ENCODE data around the gene STRN3.
"Not testable (repeated sequence)": the region's sequence is repeated elsewhere in the genome, so short reads cannot be mapped to it uniquely, and the experiment has no call there.

Gene STRN3

DNA sequence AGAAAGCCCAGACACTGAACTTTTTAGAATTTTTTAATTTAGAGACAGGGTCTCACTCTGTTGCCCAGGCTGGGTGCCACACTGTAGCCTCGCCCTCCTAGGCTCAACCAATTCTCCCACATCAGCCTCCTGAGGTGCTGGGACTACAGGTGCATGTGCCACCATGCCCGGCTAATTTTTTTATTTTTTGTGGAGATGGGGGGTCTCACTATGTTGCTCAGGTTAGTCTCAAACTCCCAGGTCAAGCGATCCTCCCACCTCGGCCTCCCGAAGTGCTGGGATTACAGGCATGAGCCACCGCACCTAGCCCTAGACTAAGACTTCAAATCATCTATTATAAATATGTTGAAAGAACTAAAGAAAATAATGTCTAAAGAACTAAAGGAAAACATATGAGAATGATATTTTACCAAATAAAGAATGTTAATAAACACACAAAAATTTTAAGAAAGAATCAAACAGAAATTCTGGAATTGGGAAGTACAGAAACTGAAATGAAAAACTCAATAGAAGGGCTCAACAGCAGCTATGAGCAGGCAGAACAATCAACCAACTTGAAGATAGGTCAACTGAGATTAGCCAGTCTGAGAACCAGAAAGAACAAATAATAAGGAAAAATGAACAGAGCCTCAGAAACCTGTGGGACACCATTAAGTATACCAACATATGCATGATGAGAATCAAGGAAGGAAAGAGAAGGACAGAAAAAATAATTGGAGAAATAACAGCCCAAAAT lies 27.0 kb downstream of the STRN3 start:
- DNase-seq = no peak

DNA sequence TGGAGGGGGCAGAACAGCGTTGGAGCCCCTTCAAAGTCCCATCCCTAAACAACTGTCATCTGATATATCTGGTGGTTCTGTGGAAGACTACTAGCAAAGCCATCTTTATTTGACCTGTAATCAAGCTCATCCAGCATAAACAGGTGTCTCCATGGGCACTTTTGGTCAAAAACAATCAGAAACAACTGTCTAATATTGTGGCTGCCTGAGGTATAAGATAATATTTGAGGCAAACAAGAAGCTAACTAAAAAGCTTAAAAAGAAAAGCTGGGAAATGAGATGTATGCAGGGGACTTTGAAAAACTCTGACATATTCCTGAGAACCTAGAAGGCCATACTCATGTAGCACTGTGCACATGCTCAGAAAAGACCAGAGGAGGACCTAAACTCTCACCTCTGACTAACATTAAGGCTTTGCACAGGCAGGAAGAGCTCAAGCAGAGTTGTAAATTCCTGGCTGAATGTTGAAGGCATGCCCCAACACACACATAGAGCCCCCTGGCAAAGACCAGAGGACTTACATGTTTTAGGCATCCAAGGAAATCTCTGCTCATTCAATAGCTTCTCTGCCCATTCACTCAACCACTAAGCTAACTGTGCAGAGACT lies 28.0 kb downstream of the STRN3 start:
- DNase-seq = no peak

- no peak for DNase-seq
These were observed 29.1 kb downstream of the STRN3 start for GRCh38 chr14:30996892-30997659.

- DNase-seq = no peak
These were observed 30.5 kb downstream of the STRN3 start for GRCh38 chr14:30995689-30996088.

DNA sequence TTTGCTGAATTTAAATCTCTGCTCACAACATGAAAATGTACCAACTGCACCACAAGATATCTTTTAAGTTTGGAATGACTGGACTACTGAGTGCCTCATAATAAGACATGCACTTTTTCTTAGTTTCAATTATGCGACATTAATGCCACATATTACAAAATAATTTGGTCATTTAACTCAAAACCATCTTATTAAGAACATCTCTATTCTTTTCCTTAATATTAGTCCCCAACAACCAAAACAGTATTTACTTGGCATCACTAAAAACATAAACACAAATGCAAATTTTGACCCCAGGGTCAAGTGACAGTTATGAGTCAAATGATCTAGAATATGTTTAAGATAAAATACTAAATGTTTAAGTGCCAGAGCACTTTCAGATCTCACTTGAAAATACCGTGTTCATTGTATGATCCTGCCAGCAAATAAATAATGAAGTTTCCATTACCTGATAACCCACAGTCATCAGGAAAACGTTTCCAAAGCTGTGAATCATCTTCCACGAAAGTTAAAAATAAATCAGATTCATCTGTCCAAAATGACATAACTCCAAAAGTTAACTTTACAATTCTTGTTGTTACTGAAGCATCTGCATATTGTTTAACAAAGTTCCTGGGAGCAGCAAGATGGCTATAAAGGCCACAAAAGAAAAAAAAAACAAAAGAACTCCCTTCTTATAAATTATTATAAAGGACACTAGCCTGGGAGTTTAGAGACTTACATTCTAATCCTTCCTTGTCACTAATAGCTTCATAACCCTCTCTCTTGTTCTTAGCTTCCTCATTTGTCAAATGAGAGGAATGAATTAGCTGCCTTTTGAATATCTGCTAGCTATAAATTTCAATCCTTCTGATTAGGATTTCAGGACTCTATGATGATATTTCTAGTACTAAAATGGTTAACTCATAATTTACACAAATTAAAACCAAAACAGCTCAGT lies 31.2 kb downstream of the STRN3 start:
- no peak for DNase-seq

DNA sequence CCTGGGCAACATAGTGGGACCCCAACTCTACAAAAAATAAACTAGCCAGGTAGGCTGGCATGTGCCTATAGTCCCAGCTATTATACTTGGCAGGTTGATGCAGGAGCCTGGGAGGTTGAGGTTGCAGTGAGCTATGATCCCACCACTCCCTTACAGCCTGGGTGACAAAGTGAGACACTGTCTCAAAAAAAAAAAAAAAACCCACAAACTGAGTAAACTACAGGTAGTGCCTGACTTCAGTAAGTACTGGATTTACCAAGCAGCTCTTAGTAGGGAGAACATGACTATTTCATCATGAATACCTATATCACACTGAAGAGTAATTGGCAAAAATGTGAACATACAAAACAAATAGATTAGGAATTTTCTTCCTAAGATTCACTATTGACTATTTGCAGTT lies 33.1 kb downstream of the STRN3 start:
- DNase-seq = no peak

GRCh38 chr14:30991408-30991807 lies 34.8 kb downstream of the STRN3 start:
- DNase-seq = no peak

GRCh38 chr14:30990770-30991169 lies 35.4 kb downstream of the STRN3 start:
- no peak for DNase-seq

DNA sequence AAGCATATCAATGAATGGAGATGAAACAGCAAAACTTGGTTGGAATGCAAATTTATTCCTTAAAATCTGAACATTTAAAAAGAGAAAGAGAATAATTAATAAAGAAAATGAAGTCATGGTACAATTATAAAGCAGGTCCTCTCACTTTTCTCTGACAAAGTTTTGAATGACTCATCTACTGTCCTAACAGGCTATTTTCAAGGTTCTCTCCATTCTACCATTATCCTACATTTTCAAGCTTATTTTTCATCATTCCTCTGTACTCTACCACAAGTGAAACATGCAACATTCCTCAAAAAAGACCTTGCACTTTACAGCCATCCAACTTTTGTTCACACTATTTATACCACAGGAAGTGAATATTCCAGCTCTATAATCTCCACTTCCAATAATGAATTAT lies 37.7 kb downstream of the STRN3 start:
- DNase-seq = no peak

GRCh38 chr14:30985796-30986195 lies 40.4 kb downstream of the STRN3 start:
- no peak for DNase-seq

DNA sequence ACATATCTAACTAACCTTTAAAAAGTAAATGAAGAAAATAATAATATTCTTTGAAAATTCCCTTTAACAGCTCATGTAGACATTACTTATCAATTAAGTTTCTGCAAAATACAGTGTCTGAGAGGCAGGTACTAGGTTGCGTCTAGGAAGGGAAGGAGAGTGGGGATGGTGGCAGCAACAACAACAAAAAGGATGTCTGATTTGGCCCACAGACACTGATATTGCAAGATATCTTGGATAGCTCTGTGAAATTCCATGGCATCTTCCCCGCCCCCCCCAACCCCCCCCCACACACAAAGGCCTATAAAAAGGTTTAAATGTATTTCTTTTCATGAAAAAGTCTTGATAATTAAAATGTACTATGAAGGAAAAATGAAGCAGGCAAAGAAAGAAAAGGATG lies 42.3 kb downstream of the STRN3 start:
- no peak for DNase-seq

- no peak for DNase-seq
These were observed 43.6 kb downstream of the STRN3 start for GRCh38 chr14:30982533-30982932.

DNA sequence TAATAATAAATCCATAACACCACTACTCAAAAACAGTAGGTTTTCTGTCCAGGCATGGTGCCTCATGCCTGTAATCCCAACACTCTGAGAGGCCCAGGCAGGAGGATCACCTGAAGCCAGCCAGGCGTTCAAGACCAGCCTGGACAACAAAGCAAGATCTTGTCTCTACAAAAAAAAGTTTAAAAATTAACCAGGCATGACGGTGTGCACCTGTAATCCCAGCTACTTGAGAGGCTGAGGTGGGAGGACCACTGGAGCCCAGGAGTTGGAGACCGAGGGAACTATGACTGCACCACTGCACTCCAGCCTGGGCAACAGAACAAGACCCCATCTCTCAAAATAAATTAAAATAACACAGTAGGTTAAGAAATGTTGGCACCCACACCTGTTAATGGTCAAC lies 45.2 kb downstream of the STRN3 start:
- DNase-seq = no peak

GRCh38 chr14:30980106-30980704 lies 46.0 kb downstream of the STRN3 start:
- peak; percentile 4 to 60 (median 34) for DNase-seq

DNA sequence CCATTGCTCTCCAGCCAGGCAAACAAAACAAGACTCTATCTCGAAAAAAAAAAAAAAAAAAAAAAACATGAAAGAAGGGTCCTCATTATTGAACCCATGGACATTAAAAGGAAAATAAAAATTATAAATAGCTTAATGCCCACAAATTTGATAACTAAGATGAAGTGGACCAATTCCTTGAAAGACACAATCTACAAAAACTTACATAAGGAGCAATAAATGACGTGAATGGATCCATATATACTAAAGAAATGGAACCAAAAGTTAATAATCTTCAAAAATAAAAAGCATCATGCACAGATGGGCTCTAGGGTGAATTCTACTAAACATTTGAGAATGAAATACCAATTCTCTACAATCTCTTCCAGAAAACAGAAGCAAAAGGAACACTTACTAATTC lies 48.4 kb downstream of the STRN3 start:
- DNase-seq = no peak

DNA sequence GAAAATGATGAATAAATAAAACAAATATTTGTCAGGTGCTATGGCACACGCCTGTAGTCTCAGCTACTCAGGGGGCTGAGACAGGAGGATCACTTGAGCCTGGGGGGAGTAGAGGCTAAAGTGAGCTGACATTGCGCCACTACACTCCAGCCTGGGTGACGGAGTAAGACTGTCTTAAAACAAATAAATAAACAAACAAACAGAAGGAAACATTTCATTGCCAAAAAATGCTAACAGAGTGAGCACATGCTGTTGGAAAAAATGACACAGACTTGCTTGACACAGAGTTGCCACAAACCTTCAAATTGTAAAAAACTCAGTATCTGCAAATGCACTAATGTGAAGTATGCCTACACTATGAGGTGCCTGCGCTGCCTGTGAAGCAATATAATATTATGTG lies 51.6 kb downstream of the STRN3 start:
- no peak for DNase-seq

DNA sequence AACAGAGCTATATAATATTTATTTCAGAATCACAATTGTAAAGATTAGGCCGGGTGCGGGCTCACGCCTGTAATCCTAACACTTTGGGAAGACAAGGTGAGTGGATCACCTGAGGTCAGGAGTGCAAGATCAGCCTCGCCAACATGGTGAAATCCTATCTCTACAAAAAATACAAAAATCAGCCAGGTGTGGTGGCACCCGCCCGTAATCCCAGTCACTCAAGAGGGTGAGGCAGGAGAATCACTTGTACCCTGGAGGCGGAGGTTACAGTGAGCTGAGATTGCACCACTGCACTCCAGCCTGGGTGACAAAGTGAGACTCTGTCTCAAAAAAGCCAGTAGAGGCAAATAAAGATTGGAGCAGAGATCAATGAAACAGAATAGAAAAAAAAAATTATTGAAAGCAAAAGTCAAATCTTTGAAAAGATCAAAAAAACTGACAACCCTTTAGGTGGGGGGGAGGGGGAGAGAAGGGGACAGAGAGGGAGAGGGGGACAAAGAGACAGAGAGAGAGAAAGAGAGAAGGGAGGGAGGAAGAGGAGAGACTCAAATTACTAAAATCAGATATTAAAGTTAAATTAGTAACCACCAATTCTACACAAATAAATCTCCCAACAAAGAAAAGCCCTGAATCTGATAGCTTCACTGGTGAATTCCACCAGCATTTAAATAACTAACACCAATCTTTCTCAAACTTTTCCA lies 53.1 kb downstream of the STRN3 start:
- no peak for DNase-seq

- not testable (repeated sequence) for DNase-seq
These were observed 54.0 kb downstream of the STRN3 start for GRCh38 chr14:30972036-30972732.

DNA sequence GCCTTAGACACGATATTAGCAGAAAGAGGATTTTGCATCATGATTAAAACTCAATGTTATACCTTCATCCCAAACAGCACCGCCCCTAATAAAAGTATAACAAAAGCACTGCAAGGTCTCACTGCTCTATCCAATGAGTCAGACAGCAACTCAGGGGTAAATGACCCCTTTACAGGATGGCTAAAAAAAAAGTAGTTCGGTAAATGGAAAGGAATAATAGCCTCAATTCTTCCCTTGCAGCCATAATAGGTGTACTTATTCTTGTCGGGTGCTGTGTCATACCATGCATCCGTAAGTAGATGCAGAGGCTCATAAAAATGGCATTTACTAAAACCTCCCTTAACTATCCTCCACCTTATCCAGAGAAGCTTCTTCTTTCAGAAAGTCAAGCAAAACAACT lies 54.6 kb downstream of the STRN3 start:
- DNase-seq = no peak

- not testable (repeated sequence) for DNase-seq
These were observed 56.4 kb downstream of the STRN3 start for GRCh38 chr14:30969796-30970195.
